NCI-H510A treated with DMSO at 0.1 percent for 48 hours (cell line): ENCODE results near the gene IFNL4.
"Not testable (repeated sequence)": the region's sequence is repeated elsewhere in the genome, so short reads cannot be mapped to it uniquely, and the experiment has no call there.

ENCODE experiments used
- DNase-seq: peaks from one replicate; lab custom pipeline; 2025; lab: John Stamatoyannopoulos, UW

The IFNL4 gene

GRCh38 chr19:39254531-39255345, 6.1 kb upstream of the IFNL4 start:
- no peak for DNase-seq

GRCh38 chr19:39253374-39254149, 4.9 kb upstream of the IFNL4 start:
- DNase-seq: no peak

- no peak for DNase-seq
Measured at GRCh38 chr19:39252458-39252857, 3.8 kb upstream of the IFNL4 start.

GRCh38 chr19:39251846-39252245, 3.2 kb upstream of the IFNL4 start:
- no peak for DNase-seq

- no peak for DNase-seq
Measured at GRCh38 chr19:39251081-39251480, 2.4 kb upstream of the IFNL4 start.

GRCh38 chr19:39247701-39248664, 673 bp downstream of the IFNL4 start:
- no peak for DNase-seq

- DNase-seq: no peak
Measured at GRCh38 chr19:39246951-39247669, 1.5 kb downstream of the IFNL4 start.

- not testable (repeated sequence) for DNase-seq
Measured at GRCh38 chr19:39245166-39245565, 3.5 kb downstream of the IFNL4 start.

GRCh38 chr19:39244410-39245100, 4.1 kb downstream of the IFNL4 start, which contains the start of gene IFNL3:
Gene IFNL3, minus strand, starts transcription at chr19:39245006. Its CDS starts 39 bp downstream, at chr19:39244967.
- DNase-seq: not testable (repeated sequence)

- DNase-seq: not testable (repeated sequence)
Measured at GRCh38 chr19:39243741-39244140, 4.9 kb downstream of the IFNL4 start.

GRCh38 chr19:39240421-39240820, 8.2 kb downstream of the IFNL4 start:
- no peak for DNase-seq

- DNase-seq: no peak
Measured at GRCh38 chr19:39238944-39239343, 9.7 kb downstream of the IFNL4 start.

GRCh38 chr19:39238209-39238608, 10.4 kb downstream of the IFNL4 start:
- no peak for DNase-seq

GRCh38 chr19:39237200-39238184, 11.2 kb downstream of the IFNL4 start:
- no peak for DNase-seq

GRCh38 chr19:39236527-39236926, 12.1 kb downstream of the IFNL4 start:
- no peak for DNase-seq

- DNase-seq: no peak
Measured at GRCh38 chr19:39232708-39233107, 15.9 kb downstream of the IFNL4 start.

- DNase-seq: no peak
Measured at GRCh38 chr19:39230096-39230764, 18.4 kb downstream of the IFNL4 start.

- DNase-seq: no peak
Measured at GRCh38 chr19:39224910-39225309, 23.7 kb downstream of the IFNL4 start.
